HG03354 (cell line): Measurements from ENCODE around the gene TMEM131.

ENCODE experiments used
- ATAC-seq: cut with Tn5 transposase; IDR thresholded peaks from one replicate; pipeline ENCODE4 v1.9.1; 2021; ENCODE audit warnings: mild to moderate bottlenecking; ENCODE audit not compliant: unreplicated experiment, poor library complexity, severe bottlenecking

The TMEM131 gene

DNA sequence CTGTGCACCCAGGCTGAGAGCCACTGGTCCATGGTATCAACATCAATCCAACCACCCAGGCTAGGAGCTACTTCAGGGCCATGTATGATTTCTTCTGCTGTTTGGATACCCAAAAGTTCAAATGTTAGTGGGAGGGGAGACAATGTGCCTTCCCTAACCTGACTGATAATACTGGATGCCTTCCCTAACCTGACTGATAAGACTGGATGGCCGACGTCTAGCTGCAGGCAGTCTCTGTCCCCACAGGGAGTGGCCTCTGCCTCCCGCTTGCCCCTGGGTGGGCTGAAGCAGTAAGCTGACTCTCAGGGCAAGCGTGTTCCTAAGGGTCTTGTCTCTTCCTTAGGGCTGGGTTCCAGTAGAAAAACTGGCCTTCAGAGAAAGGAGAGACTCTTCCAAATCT is 216.6 kb downstream of the TMEM131 start:
- no peak for ATAC-seq

- no peak for ATAC-seq
Observed at GRCh38 chr2:97775074-97775473, 220.7 kb downstream of the TMEM131 start.

GRCh38 chr2:97774425-97774824 is 221.3 kb downstream of the TMEM131 start:
- ATAC-seq: no peak

GRCh38 chr2:97770445-97770844 is 225.3 kb downstream of the TMEM131 start:
- no peak for ATAC-seq

GRCh38 chr2:97769711-97770110 is 226.0 kb downstream of the TMEM131 start:
- no peak for ATAC-seq

- no peak for ATAC-seq
Observed at GRCh38 chr2:97769308-97769707, 226.4 kb downstream of the TMEM131 start.

- no peak for ATAC-seq
Observed at GRCh38 chr2:97766567-97766966, 229.2 kb downstream of the TMEM131 start.

GRCh38 chr2:97765933-97766332 is 229.8 kb downstream of the TMEM131 start:
- ATAC-seq: no peak

DNA sequence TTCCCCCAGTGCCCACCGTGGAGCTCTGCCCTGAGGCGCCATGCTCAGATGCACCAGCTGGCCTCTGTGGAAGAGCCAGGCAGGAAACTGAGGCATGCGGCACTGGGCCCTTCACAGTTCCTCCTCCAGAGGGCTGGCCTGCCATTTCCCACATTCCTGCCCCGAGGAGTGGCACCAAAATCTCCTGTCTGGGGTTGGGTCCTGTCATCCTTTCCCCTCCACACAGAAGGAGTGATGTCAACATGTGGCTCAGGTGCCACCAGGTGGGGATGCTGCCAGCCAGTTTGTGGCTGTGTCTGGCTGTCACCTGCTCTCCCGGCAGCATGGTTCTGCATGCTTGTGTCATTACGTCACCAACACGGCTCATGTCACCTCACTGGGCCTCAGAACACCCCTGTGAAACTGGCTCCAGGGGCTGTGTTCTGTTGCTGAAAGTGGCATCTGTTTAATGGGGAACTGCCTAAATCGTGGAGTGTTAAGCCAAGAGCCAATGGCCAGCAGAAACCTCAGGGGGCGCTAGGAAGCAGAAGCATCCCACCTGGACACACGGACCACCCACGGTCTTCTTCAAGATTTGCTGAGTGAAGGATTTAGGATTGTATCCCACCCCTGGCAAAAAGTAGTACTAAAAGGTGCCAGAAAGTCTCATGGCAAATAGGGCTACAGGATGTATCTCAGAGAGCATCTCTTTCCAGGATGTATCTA is 231.0 kb downstream of the TMEM131 start:
- ATAC-seq: no peak

DNA sequence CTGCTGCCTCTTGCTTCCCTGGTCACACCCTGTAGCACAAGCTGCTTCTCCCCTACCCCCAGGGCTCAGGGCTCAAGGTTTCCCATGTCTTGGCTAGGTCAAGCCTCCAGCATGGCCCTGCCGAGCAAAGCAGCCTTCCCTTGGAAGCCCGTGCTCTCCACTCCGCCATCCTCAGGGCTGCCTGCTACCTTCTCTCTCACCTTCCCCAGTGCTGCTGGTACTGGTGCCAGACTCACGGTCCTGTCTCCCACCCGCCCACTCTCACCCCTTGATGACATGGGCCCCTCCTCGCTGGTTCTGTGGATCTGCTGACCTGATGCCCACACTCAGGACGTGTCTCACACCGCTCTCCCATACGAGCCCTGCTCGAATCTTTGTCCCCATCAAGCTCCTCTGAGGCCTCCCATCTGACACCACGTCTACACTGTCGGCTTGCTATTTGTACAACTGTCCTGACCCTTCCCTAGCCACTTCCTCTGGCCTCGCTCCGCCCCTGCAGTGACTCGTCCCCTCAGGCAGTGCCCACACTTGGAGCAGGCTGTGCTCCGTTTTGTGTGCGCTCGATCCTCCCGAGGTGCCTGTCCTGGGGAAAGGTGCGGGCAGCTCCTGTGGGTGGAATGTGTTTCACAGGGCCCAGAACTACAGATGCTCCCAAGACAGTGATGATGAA is 232.4 kb downstream of the TMEM131 start:
- ATAC-seq: no peak

DNA sequence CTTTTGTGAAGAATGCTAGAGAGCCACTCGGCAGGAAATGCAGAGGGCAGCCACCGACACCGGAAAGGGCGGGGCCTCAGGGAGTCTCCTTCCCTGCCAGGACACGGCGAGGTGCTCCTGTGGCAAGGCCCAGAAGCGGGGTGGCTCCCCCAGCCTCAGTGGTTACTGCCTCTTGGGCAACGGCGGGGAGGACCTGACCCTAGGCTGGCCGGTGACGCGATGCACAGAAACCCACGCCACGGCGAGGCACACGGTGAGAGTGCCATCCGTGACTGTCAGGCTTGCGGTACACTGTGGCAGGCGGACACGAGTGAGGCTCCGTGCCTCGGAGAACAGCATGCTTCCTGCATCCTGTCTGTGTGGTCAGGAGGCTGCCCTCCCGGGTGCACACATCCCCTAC is 234.6 kb downstream of the TMEM131 start:
- ATAC-seq: no peak

- no peak for ATAC-seq
Observed at GRCh38 chr2:97760480-97761049, 235.2 kb downstream of the TMEM131 start.

GRCh38 chr2:97759727-97760407 is 235.9 kb downstream of the TMEM131 start:
- ATAC-seq: no peak

GRCh38 chr2:97758131-97758705 is 237.5 kb downstream of the TMEM131 start:
- ATAC-seq: no peak

DNA sequence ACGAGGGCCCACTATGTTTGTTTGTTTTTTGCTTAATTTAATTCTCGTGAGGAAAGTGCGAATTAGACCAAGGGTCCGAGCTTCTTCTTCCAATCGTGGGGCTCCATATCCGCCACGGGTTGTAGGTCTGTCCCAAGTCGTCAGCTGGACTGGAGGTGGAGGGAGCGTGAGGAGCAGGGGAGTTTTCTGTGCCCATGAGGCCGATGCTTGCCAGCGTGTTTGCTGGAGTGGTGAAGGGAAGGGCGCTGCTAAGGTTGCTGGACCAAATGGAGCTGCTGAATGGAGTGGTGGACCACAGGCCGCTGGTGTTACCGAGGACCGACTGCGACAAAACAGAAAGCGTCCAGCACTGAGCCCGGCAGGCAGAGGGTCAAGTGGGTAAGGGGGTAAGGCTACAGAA is 238.7 kb downstream of the TMEM131 start:
- no peak for ATAC-seq

GRCh38 chr2:97755491-97755890 is 240.3 kb downstream of the TMEM131 start:
- ATAC-seq: no peak

- no peak for ATAC-seq
Observed at GRCh38 chr2:97754690-97755346, 240.9 kb downstream of the TMEM131 start.

DNA sequence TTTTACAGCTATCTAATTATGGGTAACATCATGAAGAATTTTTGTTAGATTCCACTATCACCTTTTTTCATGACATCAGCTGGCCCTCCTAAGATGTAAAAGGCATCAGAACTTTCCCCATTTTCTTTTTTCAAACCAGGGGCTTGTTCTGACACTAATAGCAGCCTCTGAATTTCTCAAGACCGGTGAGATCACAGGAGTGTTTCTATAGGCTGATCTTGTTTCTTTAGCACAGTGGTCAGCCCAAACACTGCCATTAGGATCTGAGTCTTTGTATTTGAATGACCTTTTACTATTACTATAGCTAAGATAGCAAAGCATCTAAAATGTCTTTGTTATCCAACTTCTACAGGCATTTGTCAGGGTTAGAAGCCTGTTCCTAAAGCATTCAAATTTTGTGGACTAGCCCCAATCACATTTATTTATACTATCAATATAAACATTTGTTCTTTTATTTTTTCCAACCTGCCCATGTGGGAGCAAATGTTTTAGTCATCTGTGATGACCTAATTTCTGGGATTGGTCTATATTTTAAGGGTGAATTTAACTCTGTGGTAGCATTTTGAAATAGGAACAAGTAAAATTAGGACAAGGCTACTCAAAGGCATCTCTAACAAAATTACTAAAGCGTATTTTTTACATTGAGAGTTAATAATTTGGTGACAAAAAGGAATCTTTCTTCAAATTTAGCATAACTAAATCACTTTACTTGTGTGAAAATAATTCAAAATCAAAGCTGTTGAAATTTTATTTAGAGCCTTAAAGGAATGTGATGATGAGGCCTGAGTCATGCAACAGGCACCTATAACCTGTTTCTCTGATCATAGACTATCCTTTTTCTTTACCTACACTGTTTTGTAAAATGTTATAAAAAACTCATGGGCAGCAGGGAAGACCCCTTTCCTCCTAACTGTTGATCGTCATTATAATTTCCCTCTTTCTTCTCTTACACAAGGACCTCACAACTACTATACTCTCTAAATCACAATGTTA is 243.1 kb downstream of the TMEM131 start:
- no peak for ATAC-seq

DNA sequence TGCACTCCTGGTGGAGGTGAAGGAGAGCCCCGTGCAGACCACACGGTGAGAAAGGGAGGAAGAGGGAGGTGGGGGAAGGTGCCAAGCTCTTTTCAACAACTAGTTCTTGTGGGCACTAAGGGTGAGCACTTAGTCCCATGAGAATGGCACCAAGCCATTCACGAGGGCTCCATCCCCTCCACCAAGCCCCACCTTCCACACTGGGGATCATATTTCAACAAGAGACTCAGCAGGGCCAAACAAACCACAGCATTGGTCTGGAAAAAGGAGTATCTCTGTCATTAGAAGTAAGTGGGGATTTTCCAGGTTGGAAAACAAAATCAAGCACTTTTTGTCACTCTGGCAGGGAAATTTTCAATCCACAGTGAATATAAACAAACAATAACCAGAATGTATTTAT is 244.0 kb downstream of the TMEM131 start:
- no peak for ATAC-seq
